ENCODE measurements around the gene CXXC4.

The CXXC4 gene

DNA sequence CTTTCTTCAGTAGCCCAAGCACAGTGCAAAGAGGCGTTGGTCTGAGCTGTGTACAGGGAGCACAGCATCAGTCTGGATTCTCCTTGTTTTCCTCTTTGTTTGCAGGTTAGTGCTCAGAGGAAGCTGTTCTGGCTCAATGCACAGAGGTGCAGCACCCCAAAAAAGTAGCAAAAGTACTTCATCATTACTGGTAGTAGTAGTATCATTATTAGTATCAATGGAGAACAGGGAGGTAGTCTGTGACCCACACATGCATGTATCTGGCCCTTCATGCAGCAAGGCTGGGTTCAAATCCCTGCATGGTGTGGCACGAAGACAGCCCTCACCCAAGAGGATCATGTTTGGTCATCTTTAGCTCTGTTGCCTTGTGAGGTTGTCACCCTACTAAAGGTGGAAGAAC, 68.7 kb downstream of the CXXC4 start:
- Histone ChIP-seq H3K4me3 (ENCODE audit: insufficient read depth, low read depth, low read length, poor library complexity, severe bottlenecking) (no peak overlapping the region), H3K27ac (ENCODE audit: insufficient read depth, low read length, poor library complexity, severe bottlenecking) (no peak overlapping the region), H3K9me3 (ENCODE audit: control insufficient read depth, low read length) (no peaks in the 10 kb centered on the region), H3K27me3 (replicated peaks; ENCODE audit: control insufficient read depth, insufficient read depth, low read length, poor library complexity, severe bottlenecking) (no peaks in the 10 kb centered on the region), H3K36me3 (ENCODE audit: control insufficient read depth, insufficient read depth, low read length) (no peaks in the 10 kb centered on the region), H3K4me1 (ENCODE audit: control insufficient read depth, insufficient read depth, low read length, poor library complexity, severe bottlenecking) (no peaks in the 10 kb centered on the region)
- DNase-seq = no peak

DNA sequence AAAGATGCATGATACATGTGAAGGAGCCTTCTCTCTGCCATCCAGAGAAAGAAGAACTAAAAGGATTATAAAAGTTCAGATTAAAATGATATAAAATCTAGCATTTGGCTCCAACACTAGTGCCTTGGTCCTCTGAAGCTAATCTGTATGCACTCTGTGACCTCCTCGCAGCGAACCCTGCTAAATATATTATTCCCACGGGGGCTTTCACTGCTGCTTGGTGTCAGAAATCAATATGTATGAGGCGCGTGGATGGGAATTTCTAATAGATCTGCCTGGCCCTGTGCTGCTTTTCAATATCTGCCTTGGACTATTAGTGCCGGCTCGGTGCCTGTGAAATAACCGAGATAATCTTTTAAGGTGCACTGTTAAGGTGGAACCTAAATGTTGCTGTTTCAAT, 69.7 kb downstream of the CXXC4 start:
- Histone ChIP-seq H3K4me3 (ENCODE audit: insufficient read depth, low read depth, low read length, poor library complexity, severe bottlenecking) (no peak overlapping the region), H3K27me3 (replicated peaks; ENCODE audit: control insufficient read depth, insufficient read depth, low read length, poor library complexity, severe bottlenecking) (no peaks in the 10 kb centered on the region), H3K4me1 (ENCODE audit: control insufficient read depth, insufficient read depth, low read length, poor library complexity, severe bottlenecking) (no peaks in the 10 kb centered on the region), H3K27ac (ENCODE audit: insufficient read depth, low read length, poor library complexity, severe bottlenecking) (no peak overlapping the region), H3K9me3 (ENCODE audit: control insufficient read depth, low read length) (no peaks in the 10 kb centered on the region), H3K36me3 (ENCODE audit: control insufficient read depth, insufficient read depth, low read length) (no peaks in the 10 kb centered on the region)
- DNase-seq = no peak

DNA sequence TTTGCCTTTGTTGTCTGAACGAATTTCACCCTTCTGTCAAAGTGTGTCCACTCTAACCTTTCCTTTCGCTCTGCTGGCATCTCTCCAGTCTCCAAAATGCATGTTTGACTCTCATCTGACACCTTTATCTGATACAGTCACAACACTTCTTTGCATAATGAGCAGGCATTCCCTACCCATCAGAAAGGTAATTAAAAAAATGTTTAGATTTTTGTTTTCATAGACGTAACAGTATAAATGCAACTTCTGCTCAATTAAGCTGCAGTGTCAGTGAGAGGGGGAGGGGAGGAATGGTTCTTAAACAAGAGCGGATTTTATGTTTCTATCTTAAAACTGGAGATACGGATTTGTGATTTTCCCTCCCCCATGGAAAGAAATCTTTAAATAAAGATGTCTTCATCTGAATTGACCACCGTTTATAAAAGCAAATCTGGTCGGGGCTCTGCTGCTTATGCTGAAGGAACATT, 70.2 kb downstream of the CXXC4 start:
- no peak overlapping the region for H3K27ac ChIP-seq (ENCODE audit: insufficient read depth, low read length, poor library complexity, severe bottlenecking)
- H3K36me3 ChIP-seq (ENCODE audit: control insufficient read depth, insufficient read depth, low read length) = no peaks in the 10 kb centered on the region
- no peaks in the 10 kb centered on the region for H3K4me1 ChIP-seq (ENCODE audit: control insufficient read depth, insufficient read depth, low read length, poor library complexity, severe bottlenecking)
- H3K4me3 ChIP-seq (ENCODE audit: insufficient read depth, low read depth, low read length, poor library complexity, severe bottlenecking) = no peak overlapping the region
- H3K9me3 ChIP-seq (ENCODE audit: control insufficient read depth, low read length) = no peaks in the 10 kb centered on the region
- no peaks in the 10 kb centered on the region for H3K27me3 ChIP-seq (replicated peaks; ENCODE audit: control insufficient read depth, insufficient read depth, low read length, poor library complexity, severe bottlenecking)
- no peak for DNase-seq

DNA sequence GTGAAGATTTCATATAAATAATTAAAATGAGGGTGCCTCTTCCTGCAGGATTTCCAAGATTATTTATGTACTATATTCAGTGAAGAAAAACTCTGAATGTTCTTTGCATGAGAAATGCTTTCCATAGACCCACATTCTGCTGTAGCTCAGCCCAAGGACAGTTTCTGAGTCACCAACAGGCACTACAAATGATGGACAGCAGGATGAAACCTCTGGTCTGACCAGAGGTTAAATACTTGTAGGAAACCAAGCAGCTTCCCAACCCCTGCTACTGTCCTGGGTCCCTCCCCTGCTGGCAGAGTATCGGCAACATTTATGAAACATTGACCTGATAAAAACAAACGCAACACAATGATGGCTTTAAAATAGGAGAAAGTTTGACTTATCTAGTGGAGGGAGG, 73.1 kb downstream of the CXXC4 start:
- no peaks in the 10 kb centered on the region for H3K36me3 ChIP-seq (ENCODE audit: control insufficient read depth, insufficient read depth, low read length)
- no peaks in the 10 kb centered on the region for H3K27me3 ChIP-seq (replicated peaks; ENCODE audit: control insufficient read depth, insufficient read depth, low read length, poor library complexity, severe bottlenecking)
- no peaks in the 10 kb centered on the region for H3K9me3 ChIP-seq (ENCODE audit: control insufficient read depth, low read length)
- H3K27ac ChIP-seq (ENCODE audit: insufficient read depth, low read length, poor library complexity, severe bottlenecking) = no peak overlapping the region
- no peak overlapping the region for H3K4me3 ChIP-seq (ENCODE audit: insufficient read depth, low read depth, low read length, poor library complexity, severe bottlenecking)
- DNase-seq = no peak
- H3K4me1 ChIP-seq (ENCODE audit: control insufficient read depth, insufficient read depth, low read length, poor library complexity, severe bottlenecking) = no peaks in the 10 kb centered on the region

DNA sequence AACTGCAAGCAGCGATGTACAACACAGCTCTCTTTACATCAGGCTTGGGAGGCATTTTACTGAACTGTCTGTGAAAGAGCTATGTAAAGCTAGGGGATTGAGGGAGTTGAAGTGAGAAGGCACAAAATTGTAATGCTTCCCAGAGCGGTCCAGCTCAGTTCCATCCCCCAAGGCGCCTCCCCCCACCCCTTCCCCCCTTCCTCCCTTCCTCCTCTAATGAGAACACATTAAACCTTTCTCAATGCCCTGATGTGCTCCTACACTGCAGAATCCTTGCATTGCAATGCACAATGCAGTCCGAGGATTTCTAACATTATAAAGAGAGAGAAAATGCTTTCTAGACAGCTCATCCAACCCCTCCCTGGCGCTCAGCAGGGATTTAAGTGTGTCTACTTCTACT, 73.9 kb downstream of the CXXC4 start:
- no peak for DNase-seq
- Histone ChIP-seq H3K9me3 (ENCODE audit: control insufficient read depth, low read length) (no peaks in the 10 kb centered on the region), H3K4me1 (ENCODE audit: control insufficient read depth, insufficient read depth, low read length, poor library complexity, severe bottlenecking) (no peaks in the 10 kb centered on the region), H3K27ac (ENCODE audit: insufficient read depth, low read length, poor library complexity, severe bottlenecking) (no peak overlapping the region), H3K27me3 (replicated peaks; ENCODE audit: control insufficient read depth, insufficient read depth, low read length, poor library complexity, severe bottlenecking) (no peaks in the 10 kb centered on the region), H3K4me3 (ENCODE audit: insufficient read depth, low read depth, low read length, poor library complexity, severe bottlenecking) (no peak overlapping the region), H3K36me3 (ENCODE audit: control insufficient read depth, insufficient read depth, low read length) (no peaks in the 10 kb centered on the region)
